Liver (tissue), 9 donors: ENCODE results near the gene LDAH. TPM values are rescaled to one million over a fixed set of nuclear protein-coding genes. Genes with fewer than 3 reads are reported as not detected.

Source experiments
- DNase-seq: peaks from one replicate; pipeline ENCODE4 v3.0.0-alpha.2; 2017; ENCODE audit warnings: low spot score
- H3K27ac ChIP-seq, 2 donors: one replicate each; pipeline ENCODE4 v1.7.0; 2013; ENCODE audit warnings: inconsistent platforms in 2 of 2, low read length in 2 of 2, control low read depth in 1 of 2, low read depth in 1 of 2, mild to moderate bottlenecking in 1 of 2
- H3K27me3 ChIP-seq, 4 donors: one replicate each; pipeline versions ENCODE4 v1.6.1 to v1.7.0; 2013; ENCODE audit warnings: low read length in 3 of 4, inconsistent platforms in 1 of 4, mild to moderate bottlenecking in 1 of 4, moderate library complexity in 1 of 4; ENCODE audit not compliant: control insufficient read depth in 4 of 4, insufficient read depth in 4 of 4
- H3K36me3 ChIP-seq, 4 donors: one replicate each; pipeline versions ENCODE4 v1.6.1 to v1.7.0; 2013; ENCODE audit warnings: low read length in 3 of 4, mild to moderate bottlenecking in 3 of 4, low read depth in 1 of 4, moderate library complexity in 1 of 4; ENCODE audit not compliant: control insufficient read depth in 4 of 4, insufficient read depth in 3 of 4
- H3K4me1 ChIP-seq, 4 donors: one replicate each; pipeline versions ENCODE4 v1.6.1 to v1.7.0; 2013; ENCODE audit warnings: low read length in 3 of 4, mild to moderate bottlenecking in 3 of 4, moderate library complexity in 1 of 4; ENCODE audit not compliant: control insufficient read depth in 4 of 4, insufficient read depth in 4 of 4
- H3K4me3 ChIP-seq, 3 donors: one replicate each; pipeline versions ENCODE4 v1.6.1 to v1.7.0; 2013; ENCODE audit warnings: low read length in 3 of 3, control low read depth in 1 of 3, low read depth in 1 of 3, mild to moderate bottlenecking in 1 of 3
- H3K9ac ChIP-seq, 2 donors: one replicate each; pipeline ENCODE4 v1.7.0; 2013; ENCODE audit warnings: low read length in 2 of 2, mild to moderate bottlenecking in 2 of 2, moderate library complexity in 2 of 2, control low read depth in 1 of 2, low read depth in 1 of 2
- H3K9me3 ChIP-seq, 4 donors: one replicate each; pipeline versions ENCODE4 v1.6.1 to v1.7.0; 2013; ENCODE audit warnings: low read length in 3 of 4; ENCODE audit not compliant: control insufficient read depth in 4 of 4
- ATF3 ChIP-seq: IDR thresholded peaks from 2 replicates; pipeline ENCODE4 v1.6.1; 2016; ENCODE audit warnings: antibody characterized with exemption
- EGR1 ChIP-seq, 2 donors: IDR thresholded peaks; 2 replicates each; pipeline ENCODE4 v1.6.1; 2016 to 2018; ENCODE audit warnings: antibody characterized with exemption in 2 of 2, low read depth in 2 of 2
- FOXA1 ChIP-seq: IDR thresholded peaks from 2 replicates; pipeline ENCODE4 v1.6.1; 2016; ENCODE audit warnings: antibody characterized with exemption
- FOXA2 ChIP-seq: IDR thresholded peaks from 2 replicates; pipeline ENCODE4 v1.6.1; 2016; ENCODE audit warnings: antibody characterized with exemption
- GABPA ChIP-seq, 2 donors: IDR thresholded peaks in 1 of 2; conservative IDR thresholded peaks in 1 of 2; 2 replicates each; pipeline ENCODE4 v1.6.1; 2016; ENCODE audit warnings: antibody characterized with exemption in 2 of 2, mild to moderate bottlenecking in 1 of 2, moderate library complexity in 1 of 2
- HNF4A ChIP-seq, 2 donors: conservative IDR thresholded peaks; 2 replicates each; pipeline ENCODE4 v1.6.1; 2016; ENCODE audit warnings: antibody characterized with exemption in 2 of 2, mild to moderate bottlenecking in 2 of 2
- HNF4G ChIP-seq: IDR thresholded peaks from 2 replicates; pipeline ENCODE4 v1.6.1; 2016; ENCODE audit warnings: antibody characterized with exemption
- JUND ChIP-seq, 2 donors: IDR thresholded peaks; 2 replicates each; pipeline ENCODE4 v1.6.1; 2016; ENCODE audit warnings: antibody characterized with exemption in 2 of 2
- MAX ChIP-seq: IDR thresholded peaks from 2 replicates; pipeline ENCODE4 v1.6.1; 2016; ENCODE audit warnings: antibody characterized with exemption
- NR2F2 ChIP-seq: IDR thresholded peaks from 2 replicates; pipeline ENCODE4 v1.6.1; 2016; ENCODE audit warnings: antibody characterized with exemption
- RAD21 ChIP-seq, 2 donors: IDR thresholded peaks; 2 replicates each; pipeline ENCODE4 v1.6.1; 2016; ENCODE audit warnings: antibody characterized with exemption in 2 of 2, mild to moderate bottlenecking in 2 of 2
- REST ChIP-seq: IDR thresholded peaks from 2 replicates; pipeline ENCODE4 v1.6.1; 2016; ENCODE audit warnings: antibody characterized with exemption, mild to moderate bottlenecking
- RXRA ChIP-seq, 2 donors: IDR thresholded peaks; 2 replicates each; pipeline ENCODE4 v1.6.1; 2017 to 2018; ENCODE audit warnings: antibody characterized with exemption in 2 of 2, mild to moderate bottlenecking in 1 of 2
- SP1 ChIP-seq: IDR thresholded peaks from 2 replicates; pipeline ENCODE4 v1.6.1; 2018; ENCODE audit warnings: antibody characterized with exemption, mild to moderate bottlenecking
- TAF1 ChIP-seq: conservative IDR thresholded peaks from 2 replicates; pipeline ENCODE4 v1.6.1; 2016; ENCODE audit warnings: antibody characterized with exemption, mild to moderate bottlenecking
- YY1 ChIP-seq: IDR thresholded peaks from 2 replicates; pipeline ENCODE4 v1.6.1; 2016; ENCODE audit warnings: antibody characterized with exemption, mild to moderate bottlenecking
- WGBS: extraction: QIAGEN DNeasy Blood & Tissue Kit; methylation state at CpG from one replicate; pipeline ENCODE4 v1.1.7; 2013; 5-methylcytosine and 5-hydroxymethylcytosine counted together
- polyA plus RNA-seq, 2 donors: library from polyadenylated mRNA; stranded (reverse) in 1 of 2; unstranded in 1 of 2; fragments of 200-250 nt in 1 of 2; fragments of >200 nt in 1 of 2; fragmentation: Nextera tagmentation in 1 of 2; extraction: Ambion mirVana in 1 of 2; gene quantifications; one replicate each; pipeline versions ENCODE4 v1.2.1 to v1.2.3, GENCODE V29; 2013 to 2015
- total RNA-seq, 2 donors: library from RNA; depleted of rRNA; stranded (reverse); fragments of >200 nt; gene quantifications; one replicate each; pipeline ENCODE4 v1.2.3, GENCODE V29; 2014
- TF ChIP-seq, protein P1 (sequence below): IDR thresholded peaks from 2 replicates; pipeline ENCODE4 v1.6.1; 2016; ENCODE audit warnings: antibody characterized with exemption
- TF ChIP-seq, protein P2 (sequence below): fragments of 150-350 bp; IDR thresholded peaks from 2 replicates; pipeline ENCODE4 v1.5.1; 2017; ENCODE audit warnings: improper control_type of control experiment, low read depth, low read length; ENCODE audit not compliant: missing input control
- donor health status: healthy.
- donor health status: healthy.
- donor health status: healthy.
- donor health status: healthy.
- donor health status: healthy.

Gene LDAH
- total and polyA plus RNA-seq, 4 donors: 5.8 to 17.7 (median 9.7) TPM

GRCh38 chr2:20839052-20839451 is 16.2 kb upstream of the LDAH start:
- H3K9ac ChIP-seq: no peak overlapping the region
- H3K9me3 ChIP-seq: no peaks in the 10 kb centered on the region
- no peak overlapping the region for H3K4me3 ChIP-seq
- peaks cover 0 to 8% (median 4%) of the 10 kb centered on the region in 4 donors for H3K27me3 ChIP-seq
- no peaks in the 10 kb centered on the region for H3K36me3 ChIP-seq
- TF ChIP-seq ATF3: no peak
- TF ChIP-seq HNF4A (conservative IDR thresholded peaks at IDR 0.05): no peak
- H3K4me1 ChIP-seq: no peaks in the 10 kb centered on the region
- 67% methylated on average over 1 of the region's 1 CpG for WGBS
- no peak for DNase-seq
- H3K27ac ChIP-seq: no peak overlapping the region

GRCh38 chr2:20838016-20838415 is 15.1 kb upstream of the LDAH start:
- H3K27me3 ChIP-seq: peaks cover 0 to 8% (median 4%) of the 10 kb centered on the region in 4 donors
- DNase-seq: no peak
- no peak for TF ChIP-seq HNF4G
- no peak for TF ChIP-seq NR2F2
- TF ChIP-seq REST: no peak
- no peak for TF ChIP-seq SP1
- no peak for TF ChIP-seq YY1
- TF ChIP-seq MAX: no peak
- TF ChIP-seq FOXA1: no peak
- no peak for TF ChIP-seq RXRA (IDR thresholded peaks at IDR 0.05)
- no peak for TF ChIP-seq ATF3
- no peak for TF ChIP-seq RAD21 (IDR thresholded peaks at IDR 0.05)
- no peak for TF ChIP-seq HNF4A (conservative IDR thresholded peaks at IDR 0.05)
- TF ChIP-seq GABPA (IDR thresholded peaks at IDR 0.05 in 1 of 2, conservative IDR thresholded peaks at IDR 0.05 in 1 of 2): no peak
- TF ChIP-seq TAF1: no peak
- TF ChIP-seq, protein P1, sequence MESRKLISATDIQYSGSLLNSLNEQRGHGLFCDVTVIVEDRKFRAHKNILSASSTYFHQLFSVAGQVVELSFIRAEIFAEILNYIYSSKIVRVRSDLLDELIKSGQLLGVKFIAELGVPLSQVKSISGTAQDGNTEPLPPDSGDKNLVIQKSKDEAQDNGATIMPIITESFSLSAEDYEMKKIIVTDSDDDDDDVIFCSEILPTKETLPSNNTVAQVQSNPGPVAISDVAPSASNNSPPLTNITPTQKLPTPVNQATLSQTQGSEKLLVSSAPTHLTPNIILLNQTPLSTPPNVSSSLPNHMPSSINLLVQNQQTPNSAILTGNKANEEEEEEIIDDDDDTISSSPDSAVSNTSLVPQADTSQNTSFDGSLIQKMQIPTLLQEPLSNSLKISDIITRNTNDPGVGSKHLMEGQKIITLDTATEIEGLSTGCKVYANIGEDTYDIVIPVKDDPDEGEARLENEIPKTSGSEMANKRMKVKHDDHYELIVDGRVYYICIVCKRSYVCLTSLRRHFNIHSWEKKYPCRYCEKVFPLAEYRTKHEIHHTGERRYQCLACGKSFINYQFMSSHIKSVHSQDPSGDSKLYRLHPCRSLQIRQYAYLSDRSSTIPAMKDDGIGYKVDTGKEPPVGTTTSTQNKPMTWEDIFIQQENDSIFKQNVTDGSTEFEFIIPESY: no peak
- TF ChIP-seq, protein P2, sequence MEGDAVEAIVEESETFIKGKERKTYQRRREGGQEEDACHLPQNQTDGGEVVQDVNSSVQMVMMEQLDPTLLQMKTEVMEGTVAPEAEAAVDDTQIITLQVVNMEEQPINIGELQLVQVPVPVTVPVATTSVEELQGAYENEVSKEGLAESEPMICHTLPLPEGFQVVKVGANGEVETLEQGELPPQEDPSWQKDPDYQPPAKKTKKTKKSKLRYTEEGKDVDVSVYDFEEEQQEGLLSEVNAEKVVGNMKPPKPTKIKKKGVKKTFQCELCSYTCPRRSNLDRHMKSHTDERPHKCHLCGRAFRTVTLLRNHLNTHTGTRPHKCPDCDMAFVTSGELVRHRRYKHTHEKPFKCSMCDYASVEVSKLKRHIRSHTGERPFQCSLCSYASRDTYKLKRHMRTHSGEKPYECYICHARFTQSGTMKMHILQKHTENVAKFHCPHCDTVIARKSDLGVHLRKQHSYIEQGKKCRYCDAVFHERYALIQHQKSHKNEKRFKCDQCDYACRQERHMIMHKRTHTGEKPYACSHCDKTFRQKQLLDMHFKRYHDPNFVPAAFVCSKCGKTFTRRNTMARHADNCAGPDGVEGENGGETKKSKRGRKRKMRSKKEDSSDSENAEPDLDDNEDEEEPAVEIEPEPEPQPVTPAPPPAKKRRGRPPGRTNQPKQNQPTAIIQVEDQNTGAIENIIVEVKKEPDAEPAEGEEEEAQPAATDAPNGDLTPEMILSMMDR: no peak
- no peak for TF ChIP-seq JUND (IDR thresholded peaks at IDR 0.05)
- TF ChIP-seq FOXA2: no peak
- TF ChIP-seq EGR1 (IDR thresholded peaks at IDR 0.05; ENCODE audit: low read depth in 2 of 2): no peak
- H3K9ac ChIP-seq: no peak overlapping the region
- H3K27ac ChIP-seq: no peak overlapping the region
- no peak overlapping the region for H3K4me3 ChIP-seq
- no peaks in the 10 kb centered on the region for H3K9me3 ChIP-seq
- no peaks in the 10 kb centered on the region for H3K4me1 ChIP-seq
- WGBS: 80% methylated on average over 2 of the region's 2 CpGs
- H3K36me3 ChIP-seq: no peaks in the 10 kb centered on the region
